Caco-2 (cell line): Measurements from ENCODE around the gene RCN2. TPM values are rescaled to one million over a fixed set of nuclear protein-coding genes. Genes with fewer than 3 reads are reported as not detected.

Experiments
- BruUV-seq: library from RNA; stranded (reverse); fragments of 400-500 nt; replicated peaks from 2 replicates; lab custom pipeline; 2021; lab: Mats Ljungman, UMichigan
- CTCF ChIA-PET: fragments of 300-600 bp; sonication (Branson Sonifier 250); formaldehyde crosslinking; loops from one replicate; lab custom pipeline; 2022; ENCODE audit warnings: antibody characterized with exemption; lab: Charles Lee
- POLR2A ChIA-PET: fragments of 300-600 bp; sonication (Branson Sonifier 250); formaldehyde crosslinking; loops from one replicate; lab custom pipeline; 2022; ENCODE audit warnings: antibody characterized with exemption; lab: Charles Lee
- DNase-seq, 2 experiments: peaks; one replicate each; pipeline versions ENCODE4 v3.0.0 to v3.0.0-alpha.2; 2020 to 2022
- H3K27me3 ChIP-seq: replicated peaks from 2 replicates; pipeline ENCODE4 v1.6.0; 2011; ENCODE audit warnings: low read length; ENCODE audit not compliant: control insufficient read depth, insufficient read depth
- H3K36me3 ChIP-seq: 2 replicates; pipeline ENCODE4 v1.5.1; 2011; ENCODE audit warnings: low read length; ENCODE audit not compliant: control insufficient read depth, insufficient read depth
- H3K4me1 ChIP-seq: fragments of 250-450 bp; sonication (Bioruptor Pico); 2 replicates; pipeline ENCODE4 v1.5.1; 2020; ENCODE audit warnings: mild to moderate bottlenecking
- H3K4me3 ChIP-seq: 2 replicates; pipeline ENCODE4 v1.5.1; 2011; ENCODE audit warnings: low read depth, mild to moderate bottlenecking, control low read depth, low read length
- H3K9me3 ChIP-seq: fragments of 250-450 bp; sonication (Bioruptor Pico); 2 replicates; pipeline ENCODE4 v1.5.1; 2020; ENCODE audit warnings: mild to moderate bottlenecking, moderate library complexity
- H3K27ac Mint-ChIP-seq: one replicate; pipeline ENCODE4 v1.8.0; 2022; ENCODE audit warnings: mixed read lengths; ENCODE audit not compliant: unreplicated experiment
- H3K27me3 Mint-ChIP-seq: one replicate; pipeline ENCODE4 v1.8.0; 2022; ENCODE audit warnings: mixed read lengths; ENCODE audit not compliant: insufficient read depth, unreplicated experiment
- H3K36me3 Mint-ChIP-seq: one replicate; pipeline ENCODE4 v1.8.0; 2022; ENCODE audit warnings: mild to moderate bottlenecking, mixed read lengths; ENCODE audit not compliant: insufficient read depth, unreplicated experiment
- H3K4me1 Mint-ChIP-seq: one replicate; pipeline ENCODE4 v1.8.0; 2022; ENCODE audit warnings: low read depth, mixed read lengths; ENCODE audit not compliant: unreplicated experiment
- H3K4me3 Mint-ChIP-seq: one replicate; pipeline ENCODE4 v1.8.0; 2022; ENCODE audit warnings: mild to moderate bottlenecking, moderate library complexity, mixed read lengths; ENCODE audit not compliant: unreplicated experiment
- H3K9me3 Mint-ChIP-seq: one replicate; pipeline ENCODE4 v1.8.0; 2022; ENCODE audit warnings: mixed read lengths; ENCODE audit not compliant: unreplicated experiment
- CTCF ChIP-seq, 2 experiments: fragments of 200-600 bp in 1 of 2; IDR thresholded peaks; 1 replicate in 1 of 2; 2 replicates in 1 of 2; pipeline versions ENCODE4 v1.5.1 to v1.8.0; 2011 to 2022; ENCODE audit warnings: antibody characterized with exemption in 1 of 2, control low read depth in 1 of 2, inconsistent platforms in 1 of 2, low read depth in 1 of 2, low read length in 1 of 2, mild to moderate bottlenecking in 1 of 2, moderate library complexity in 1 of 2; ENCODE audit not compliant: insufficient read depth in 1 of 2, severe bottlenecking in 1 of 2, unreplicated experiment in 1 of 2
- intact Hi-C: fragments of 100-400 bp; cut with micrococcal nuclease; formaldehyde crosslinking; loops from one replicate; pipeline ENCODE4 v1.10.0; 2022; ENCODE audit not compliant: unreplicated experiment
- total RNA-seq: library from RNA; stranded (reverse); gene quantifications from 2 replicates; pipeline ENCODE4 v1.2.3, GENCODE V29; 2022

RCN2 gene
- total RNA-seq, 1 experiment from 2014 or later: 73.7 TPM

GRCh38 chr15:76994001-76994400 lies 62.5 kb downstream of the RCN2 start:
- POLR2A ChIA-PET: no interaction called here
- Histone ChIP-seq H3K9me3 (no peaks in the 10 kb centered on the region), H3K27me3 (no peaks in the 10 kb centered on the region), H3K36me3 (no peaks in the 10 kb centered on the region), H3K4me1 (no peaks in the 10 kb centered on the region), H3K4me3 (no peak overlapping the region)
- H3K27ac Mint-ChIP-seq: no peak overlapping the region
- DNase-seq: no peak
- H3K36me3 Mint-ChIP-seq: no peaks in the 10 kb centered on the region
- CTCF ChIA-PET: no interaction called here
- no peaks in the 10 kb centered on the region for H3K27me3 Mint-ChIP-seq
- intact Hi-C loops: no loop called here
- no peaks in the 10 kb centered on the region for H3K4me1 Mint-ChIP-seq
- no TSS peak for BruUV-seq
- H3K9me3 Mint-ChIP-seq: no peaks in the 10 kb centered on the region
- no peak for TF ChIP-seq CTCF (IDR thresholded peaks at IDR 0.05; ENCODE audit: insufficient read depth in 1 of 2, low read depth in 1 of 2, low read length in 1 of 2, severe bottlenecking in 1 of 2, unreplicated experiment in 1 of 2)
- no peak overlapping the region for H3K4me3 Mint-ChIP-seq

DNA sequence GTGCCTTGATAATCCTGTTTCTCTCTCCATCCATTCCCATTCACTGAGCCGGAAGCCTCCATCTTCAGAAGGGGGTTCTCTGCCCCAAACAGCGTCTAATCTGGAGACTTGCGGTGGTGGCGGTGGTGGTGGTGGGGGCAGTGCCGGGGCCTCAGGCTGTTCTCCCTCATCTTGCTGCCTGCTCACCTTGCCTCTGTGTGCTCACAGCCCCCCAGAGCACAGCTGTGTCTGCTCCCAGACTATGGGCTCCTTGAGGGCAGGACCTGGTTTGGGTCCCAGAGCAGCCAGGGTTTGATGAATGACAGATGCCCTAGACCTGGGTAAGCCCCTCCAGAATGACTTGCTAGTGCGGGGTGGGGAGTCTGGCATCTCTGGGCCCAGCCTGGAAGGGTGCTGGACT lies 62.9 kb downstream of the RCN2 start:
- DNase-seq: no peak
- Mint-ChIP-seq H3K27me3 (no peaks in the 10 kb centered on the region), H3K27ac (no peak overlapping the region), H3K9me3 (no peaks in the 10 kb centered on the region), H3K4me3 (no peak overlapping the region), H3K36me3 (no peaks in the 10 kb centered on the region), H3K4me1 (no peaks in the 10 kb centered on the region)
- intact Hi-C loops: no loop called here
- Histone ChIP-seq H3K36me3 (no peaks in the 10 kb centered on the region), H3K9me3 (no peaks in the 10 kb centered on the region), H3K4me3 (no peak overlapping the region), H3K4me1 (no peaks in the 10 kb centered on the region), H3K27me3 (no peaks in the 10 kb centered on the region)
- CTCF ChIA-PET: no interaction called here
- TF ChIP-seq CTCF (IDR thresholded peaks at IDR 0.05; ENCODE audit: insufficient read depth in 1 of 2, low read depth in 1 of 2, low read length in 1 of 2, severe bottlenecking in 1 of 2, unreplicated experiment in 1 of 2): no peak
- POLR2A ChIA-PET: no interaction called here
- no TSS peak for BruUV-seq

DNA sequence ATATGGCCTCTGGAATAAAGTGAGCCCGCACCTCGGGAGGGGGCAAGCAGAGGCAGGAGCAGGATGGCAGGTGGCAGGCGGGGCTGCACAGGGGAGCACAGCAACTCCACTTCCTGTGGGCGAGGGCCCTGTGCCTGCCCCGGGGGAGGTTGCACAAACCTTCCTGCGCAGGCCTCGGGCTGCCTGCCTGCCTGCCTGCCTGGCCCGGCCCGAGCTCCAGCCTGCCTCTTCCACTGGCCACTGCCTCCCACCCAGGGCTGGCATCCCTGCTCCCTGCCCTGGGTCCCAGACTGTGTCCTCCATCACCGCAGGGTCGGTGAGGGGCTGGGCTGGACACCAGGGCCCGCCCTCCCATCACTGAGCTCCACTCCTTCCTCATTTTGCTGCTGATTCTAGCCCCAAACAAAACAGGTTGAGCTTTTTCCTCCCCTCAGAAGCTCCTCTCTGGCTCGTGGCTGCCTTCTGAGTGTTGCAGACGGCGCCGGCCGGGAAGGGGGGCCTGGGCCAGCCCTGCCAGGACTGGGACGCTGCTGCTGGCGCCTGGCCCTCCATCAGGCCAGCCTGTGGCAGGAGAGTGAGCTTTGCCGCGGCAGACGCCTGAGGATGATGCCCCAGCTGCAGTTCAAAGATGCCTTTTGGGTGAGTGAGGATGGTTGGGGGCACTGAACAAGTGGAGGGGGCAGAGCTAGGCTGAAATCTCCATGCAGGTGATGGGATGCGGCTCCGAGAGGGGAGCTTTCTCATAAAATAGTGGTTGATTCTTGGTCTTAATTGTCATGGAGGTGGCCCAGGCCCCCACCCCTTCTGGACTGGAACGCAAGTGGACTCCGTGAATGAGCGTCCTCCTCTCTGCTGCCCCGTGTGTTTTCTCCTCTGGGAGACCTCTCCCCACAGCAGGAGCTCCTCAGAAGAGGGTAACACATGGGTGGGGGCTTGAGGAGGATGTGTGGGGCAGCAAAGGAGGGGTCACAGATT lies 63.7 kb downstream of the RCN2 start, which contains the start of gene PSTPIP1:
Gene PSTPIP1, plus strand, starts transcription at position 156 of the 975 bp plus-strand sequence. Its CDS starts 448 bp downstream, at position 604.
- Mint-ChIP-seq H3K4me3 (no peak within 1 kb of the TSS), H3K27ac (no peak within 1 kb of the TSS), H3K36me3 (no peaks in the 10 kb centered on the region), H3K4me1 (no peaks in the 10 kb centered on the region), H3K9me3 (no peaks in the 10 kb centered on the region), H3K27me3 (no peaks in the 10 kb centered on the region)
- CTCF ChIA-PET: interaction anchor here (0.8 kb wide), 1 partner anchor 27 kb away, joined by 4 read pairs; no protein-coding TSS in a partner anchor
- POLR2A ChIA-PET: no interaction called here
- H3K4me1 ChIP-seq: no peaks in the 10 kb centered on the region
- TF ChIP-seq CTCF (IDR thresholded peaks at IDR 0.05; ENCODE audit: insufficient read depth in 1 of 2, low read depth in 1 of 2, low read length in 1 of 2, severe bottlenecking in 1 of 2, unreplicated experiment in 1 of 2): no peak
- BruUV-seq: no TSS peak
- no peaks in the 10 kb centered on the region for H3K27me3 ChIP-seq
- intact Hi-C loops: no loop called here
- H3K36me3 ChIP-seq: no peaks in the 10 kb centered on the region
- H3K4me3 ChIP-seq: no peak within 1 kb of the TSS
- no peaks in the 10 kb centered on the region for H3K9me3 ChIP-seq
- peak in 1 of 2 experiments; percentile 19 for DNase-seq
